Activated T-helper 2 cell treated with anti-CD3 and anti-CD28 coated beads, Interferon-gamma antibody, Interleukin-2, Interleukin-4, amounts not matched to agents 10 μg/mL and 5 μg/mL and 100 μg/mL, durations not matched to agents 14 hours and 24 hours and 36 hours (primary cell): Measurements from ENCODE around the gene RBM10. TPM values are rescaled to one million over a fixed set of nuclear protein-coding genes. Genes with fewer than 3 reads are reported as not detected.

Source experiments
- DNase-seq: peaks from one replicate; pipeline ENCODE4 v3.0.0; 2021; ENCODE audit warnings: low spot score
- H3K27ac Mint-ChIP-seq: one replicate; pipeline ENCODE4 v1.8.0; 2021; ENCODE audit warnings: mixed read lengths
- H3K27me3 Mint-ChIP-seq: one replicate; pipeline ENCODE4 v1.8.0; 2021; ENCODE audit warnings: low read depth, mixed read lengths
- H3K36me3 Mint-ChIP-seq: one replicate; pipeline ENCODE4 v1.8.0; 2021; ENCODE audit warnings: low read depth, mixed read lengths
- H3K4me1 Mint-ChIP-seq: one replicate; pipeline ENCODE4 v1.8.0; 2021; ENCODE audit warnings: low read depth, mixed read lengths
- H3K4me3 Mint-ChIP-seq: one replicate; pipeline ENCODE4 v1.8.0; 2021; ENCODE audit warnings: low read depth, mild to moderate bottlenecking, moderate library complexity, mixed read lengths
- H3K9me3 Mint-ChIP-seq: one replicate; pipeline ENCODE4 v1.8.0; 2021; ENCODE audit warnings: mixed read lengths
- intact Hi-C: fragments of 100-400 bp; cut with micrococcal nuclease; formaldehyde crosslinking; loops from one replicate; pipeline ENCODE4 v1.15.1; 2023
- total RNA-seq: library from RNA; stranded (reverse); gene quantifications from 2 replicates; pipeline ENCODE4 v1.2.3, GENCODE V29; 2022

Gene RBM10
- total RNA-seq, 1 donor from 2014 or later: 69.2 TPM

GRCh38 chrX:47186096-47186740 is 41.2 kb downstream of the RBM10 start:
- Mint-ChIP-seq H3K4me3 (no peak overlapping the region), H3K4me1 (peaks cover 6% of the 10 kb centered on the region), H3K27ac (no peak overlapping the region), H3K36me3 (peaks cover 25% of the 10 kb centered on the region), H3K9me3 (no peaks in the 10 kb centered on the region), H3K27me3 (no peaks in the 10 kb centered on the region)
- intact Hi-C loops: no loop called here
- DNase-seq: no peak

GRCh38 chrX:47187106-47187677 is 42.2 kb downstream of the RBM10 start:
- H3K36me3 Mint-ChIP-seq: peaks cover 18% of the 10 kb centered on the region
- no peaks in the 10 kb centered on the region for H3K9me3 Mint-ChIP-seq
- intact Hi-C loops: no loop called here
- no peak overlapping the region for H3K4me3 Mint-ChIP-seq
- peak overlapping the region; percentile 38 for H3K27ac Mint-ChIP-seq
- peaks cover 6% of the 10 kb centered on the region for H3K4me1 Mint-ChIP-seq
- DNase-seq: no peak
- no peaks in the 10 kb centered on the region for H3K27me3 Mint-ChIP-seq

GRCh38 chrX:47189906-47190305 is 44.9 kb downstream of the RBM10 start:
- H3K27ac Mint-ChIP-seq: no peak overlapping the region

GRCh38 chrX:47190445-47191269 is 45.6 kb downstream of the RBM10 start:
- peaks cover 22% of the 10 kb centered on the region for H3K4me1 Mint-ChIP-seq
- peak overlapping the region; percentile 93 for H3K4me3 Mint-ChIP-seq
- peak; percentile 76 for DNase-seq
- no peaks in the 10 kb centered on the region for H3K27me3 Mint-ChIP-seq
- H3K27ac Mint-ChIP-seq: peak overlapping the region; percentile 93
- intact Hi-C loops: loop anchor here (2.0 to 10.0 kb wide), 2 partner anchors 46 to 124 kb away; partner anchors contain the start of genes NDUFB11 and RBM10
- H3K36me3 Mint-ChIP-seq: peaks cover 26% of the 10 kb centered on the region
- no peaks in the 10 kb centered on the region for H3K9me3 Mint-ChIP-seq

More at GRCh38 chrX:47189906-47190305, 44.9 kb downstream of the RBM10 start:
- Mint-ChIP-seq H3K4me1 (peaks cover 20% of the 10 kb centered on the region), H3K4me3 (no peak overlapping the region), H3K36me3 (peaks cover 24% of the 10 kb centered on the region), H3K27me3 (no peaks in the 10 kb centered on the region), H3K9me3 (no peaks in the 10 kb centered on the region)
- no peak for DNase-seq
- intact Hi-C loops: loop anchor here (2.0 to 10.0 kb wide), 2 partner anchors 45 to 125 kb away; partner anchors contain the start of genes NDUFB11 and RBM10

GRCh38 chrX:47191331-47191730 is 46.3 kb downstream of the RBM10 start:
- H3K4me3 Mint-ChIP-seq: peak overlapping the region; percentile 93
- peak; percentile 24 for DNase-seq
- intact Hi-C loops: loop anchor here (2.0 to 10.0 kb wide), 2 partner anchors 47 to 123 kb away; partner anchors contain the start of genes NDUFB11 and RBM10
- H3K36me3 Mint-ChIP-seq: peaks cover 30% of the 10 kb centered on the region
- peak overlapping the region; percentile 93 for H3K27ac Mint-ChIP-seq
- no peaks in the 10 kb centered on the region for H3K27me3 Mint-ChIP-seq
- no peaks in the 10 kb centered on the region for H3K9me3 Mint-ChIP-seq
- peaks cover 29% of the 10 kb centered on the region for H3K4me1 Mint-ChIP-seq

DNA sequence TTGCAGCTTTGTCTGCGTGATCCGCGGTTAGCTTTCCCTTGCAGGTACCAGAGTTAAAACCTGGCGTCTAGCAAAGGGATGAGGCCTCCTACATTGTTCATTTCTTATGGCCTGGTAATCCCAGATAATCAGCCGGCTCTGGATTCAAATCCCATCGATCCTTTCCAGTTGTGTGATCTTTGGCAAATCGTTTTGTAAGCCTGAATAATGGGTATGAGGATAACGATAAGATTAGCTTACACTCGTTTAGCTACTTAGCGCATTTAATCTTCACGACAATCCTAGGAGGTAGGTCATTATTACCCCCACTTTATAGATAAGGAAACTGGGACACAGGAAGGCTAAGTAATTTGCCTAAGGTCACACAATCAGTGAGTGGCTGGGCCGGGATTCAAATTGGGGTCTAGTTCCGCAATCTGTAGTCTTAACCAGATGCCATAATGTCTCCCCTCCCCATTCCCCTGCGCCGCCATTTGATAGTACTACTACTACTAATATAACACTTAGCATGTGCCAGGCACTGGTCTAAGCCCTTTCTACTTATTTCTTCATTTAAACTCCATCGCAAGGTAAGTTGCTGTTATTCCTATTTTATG is 46.9 kb downstream of the RBM10 start:
- Mint-ChIP-seq H3K36me3 (peaks cover 30% of the 10 kb centered on the region), H3K4me3 (peak overlapping the region; percentile 93), H3K4me1 (peaks cover 34% of the 10 kb centered on the region), H3K27me3 (no peaks in the 10 kb centered on the region), H3K9me3 (no peaks in the 10 kb centered on the region), H3K27ac (peak overlapping the region; percentile 93)
- intact Hi-C loops: loop anchor here (2.0 to 10.0 kb wide), 2 partner anchors 47 to 123 kb away; partner anchors contain the start of genes NDUFB11 and RBM10
- DNase-seq: no peak

- Mint-ChIP-seq H3K4me3 (peak within 1 kb of the TSS; percentile 97), H3K27me3 (no peaks in the 10 kb centered on the region), H3K36me3 (peaks cover 40% of the 10 kb centered on the region), H3K9me3 (no peaks in the 10 kb centered on the region), H3K4me1 (peaks cover 36% of the 10 kb centered on the region), H3K27ac (peak within 1 kb of the TSS; percentile 96)
- DNase-seq: peak; percentile 86
- intact Hi-C loops: loop anchor here (1.0 to 10.0 kb wide), 6 partner anchors 24 to 330 kb away; partner anchors contain the start of gene USP11
Observed at GRCh38 chrX:47193475-47194193, 48.6 kb downstream of the RBM10 start, which contains the start of gene UBA1. TSS of gene UBA1 (plus strand) at chrX:47193829. CDS start at chrX:47198803, 4,974 bp downstream.

DNA sequence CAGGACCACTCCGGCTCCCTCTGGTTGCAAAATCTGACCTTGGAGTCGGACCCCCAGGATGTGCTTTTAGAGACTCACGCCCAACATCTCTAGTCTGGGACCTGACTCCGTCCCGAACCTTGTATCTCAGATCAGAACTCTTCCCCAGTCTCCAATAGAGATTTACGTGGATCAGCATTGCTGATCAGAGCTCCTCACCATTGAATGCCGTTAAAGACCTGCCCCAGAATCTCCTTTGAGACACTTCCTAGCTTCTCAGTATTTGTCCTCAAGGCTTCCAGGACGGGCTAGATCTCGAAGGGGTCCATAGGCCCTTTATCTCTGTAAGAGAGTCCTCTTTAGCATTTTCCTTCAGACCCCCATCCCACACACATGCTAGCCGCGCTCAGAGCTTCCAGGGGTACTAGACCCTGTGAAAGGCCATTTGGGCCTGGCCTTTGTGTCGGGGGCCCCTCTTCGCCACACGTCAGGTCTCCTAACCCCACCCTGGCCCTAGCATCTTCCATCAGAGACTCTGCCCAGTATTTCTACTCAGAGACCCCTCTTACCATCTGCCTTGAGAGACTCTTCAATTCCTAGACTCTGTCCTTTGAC is 49.3 kb downstream of the RBM10 start:
- intact Hi-C loops: loop anchor here (10.0 kb wide), 1 partner anchor 121 kb away; no protein-coding TSS in a partner anchor
- DNase-seq: no peak
- peaks cover 47% of the 10 kb centered on the region for H3K36me3 Mint-ChIP-seq
- H3K27ac Mint-ChIP-seq: peak overlapping the region; percentile 96
- H3K4me3 Mint-ChIP-seq: peak overlapping the region; percentile 97
- no peaks in the 10 kb centered on the region for H3K9me3 Mint-ChIP-seq
- H3K4me1 Mint-ChIP-seq: peaks cover 31% of the 10 kb centered on the region
- H3K27me3 Mint-ChIP-seq: no peaks in the 10 kb centered on the region

DNA sequence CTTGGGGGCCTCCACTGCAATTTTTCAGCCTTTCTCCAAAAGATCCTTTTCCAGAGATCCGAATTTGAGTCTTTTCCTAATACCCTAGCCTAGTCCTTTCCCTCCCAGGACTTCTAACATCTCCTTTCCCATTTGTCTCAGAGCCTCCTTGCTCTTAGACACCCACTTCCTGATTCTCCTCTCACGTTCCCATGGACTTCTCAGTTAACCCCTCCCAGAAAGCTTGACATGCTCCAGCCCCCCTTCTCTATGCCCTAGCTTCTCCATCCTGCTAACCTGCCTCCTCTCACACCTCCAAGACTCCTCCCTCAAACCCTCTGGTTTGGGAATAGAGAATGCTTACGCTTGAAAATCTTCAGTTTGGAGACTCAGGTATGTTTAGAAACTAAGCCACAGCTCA is 51.1 kb downstream of the RBM10 start:
- intact Hi-C loops: loop anchor here (10.0 kb wide), 1 partner anchor 119 kb away; no protein-coding TSS in a partner anchor
- no peak for DNase-seq
- H3K4me3 Mint-ChIP-seq: peak overlapping the region; percentile 97
- H3K9me3 Mint-ChIP-seq: no peaks in the 10 kb centered on the region
- peaks cover 31% of the 10 kb centered on the region for H3K4me1 Mint-ChIP-seq
- no peaks in the 10 kb centered on the region for H3K27me3 Mint-ChIP-seq
- H3K36me3 Mint-ChIP-seq: peaks cover 59% of the 10 kb centered on the region
- H3K27ac Mint-ChIP-seq: peak overlapping the region; percentile 63

DNA sequence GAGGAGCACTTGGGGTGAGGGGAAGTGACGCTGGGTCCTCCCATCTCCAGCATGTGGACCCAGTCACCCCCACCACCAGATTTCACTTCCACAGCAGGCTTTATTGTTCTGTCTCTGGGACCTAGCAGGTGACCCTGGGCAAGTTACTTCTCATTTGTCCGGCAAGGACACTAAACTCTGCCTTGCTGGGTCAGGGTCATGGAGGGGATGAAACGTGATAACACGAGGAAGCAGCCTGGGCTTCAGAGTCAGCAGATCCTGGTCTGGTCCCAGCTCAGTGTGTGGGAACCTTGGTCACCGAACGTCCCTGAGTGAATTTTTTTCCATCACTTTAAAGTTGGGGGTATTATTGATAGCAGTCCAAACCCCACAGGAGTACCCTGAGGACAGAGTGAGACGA is 52.5 kb downstream of the RBM10 start:
- no peak for DNase-seq
- Mint-ChIP-seq H3K27me3 (no peaks in the 10 kb centered on the region), H3K9me3 (no peaks in the 10 kb centered on the region), H3K4me1 (peaks cover 31% of the 10 kb centered on the region), H3K27ac (no peak overlapping the region), H3K36me3 (peaks cover 73% of the 10 kb centered on the region), H3K4me3 (no peak overlapping the region)
- intact Hi-C loops: loop anchor here (10.0 kb wide), 1 partner anchor 117 kb away; no protein-coding TSS in a partner anchor

GRCh38 chrX:47198026-47198686 is 53.1 kb downstream of the RBM10 start:
- Mint-ChIP-seq H3K9me3 (no peaks in the 10 kb centered on the region), H3K4me3 (no peak overlapping the region), H3K36me3 (peaks cover 72% of the 10 kb centered on the region), H3K4me1 (peaks cover 25% of the 10 kb centered on the region), H3K27me3 (no peaks in the 10 kb centered on the region), H3K27ac (no peak overlapping the region)
- intact Hi-C loops: loop anchor here (10.0 kb wide), 1 partner anchor 117 kb away; no protein-coding TSS in a partner anchor
- no peak for DNase-seq
